CD4-positive, alpha-beta T cell (primary cell): ENCODE results near the gene MYB. TPM values are rescaled to one million over a fixed set of nuclear protein-coding genes. Genes with fewer than 3 reads are reported as not detected.

ENCODE experiments used
- ATAC-seq: fragments of 200-7000 bp; cut with Tn5 transposase; one replicate; pipeline ENCODE4 v1.10.0; 2022; ENCODE audit warnings: mild to moderate bottlenecking; ENCODE audit not compliant: poor library complexity
- CTCF ChIA-PET: fragments of 350-600 bp; sonication (Branson Sonifier 250); formaldehyde crosslinking; loops from one replicate; lab custom pipeline; 2021; ENCODE audit warnings: antibody characterized with exemption, inconsistent platforms; lab: Charles Lee
- POLR2A ChIA-PET: fragments of 350-600 bp; sonication (Branson Sonifier 250); formaldehyde crosslinking; loops from one replicate; lab custom pipeline; 2021; ENCODE audit warnings: antibody characterized with exemption, inconsistent platforms; lab: Charles Lee
- DNase-seq, 14 experiments: peaks; one replicate each; pipeline ENCODE4 v3.0.0-alpha.2; 2013 to 2020; ENCODE audit warnings: mixed read lengths in 2 of 14
- H3K27ac ChIP-seq, 2 donors: one replicate each; pipeline versions ENCODE4 v1.5.1 to v1.7.0; 2013; ENCODE audit warnings: low read length in 2 of 2, low read depth in 1 of 2, mild to moderate bottlenecking in 1 of 2
- H3K27me3 ChIP-seq, 2 experiments: 1 replicate in 1 of 2; 2 replicates in 1 of 2; pipeline versions ENCODE4 v1.6.1 to v1.7.0; 2013; ENCODE audit warnings: low read length in 2 of 2, control low read depth in 1 of 2, mild to moderate bottlenecking in 1 of 2, moderate library complexity in 1 of 2; ENCODE audit not compliant: insufficient read depth in 2 of 2, control insufficient read depth in 1 of 2
- H3K36me3 ChIP-seq: one replicate; pipeline ENCODE4 v1.6.1; 2013; ENCODE audit warnings: low read length, control low read depth; ENCODE audit not compliant: insufficient read depth
- H3K4me1 ChIP-seq: one replicate; pipeline ENCODE4 v1.6.1; 2013; ENCODE audit warnings: low read length, control low read depth; ENCODE audit not compliant: insufficient read depth
- H3K4me3 ChIP-seq: one replicate; pipeline ENCODE4 v1.5.1; 2013; ENCODE audit warnings: mild to moderate bottlenecking, low read length, moderate library complexity
- H3K9me3 ChIP-seq, 2 experiments: 1 replicate in 1 of 2; 2 replicates in 1 of 2; pipeline versions ENCODE4 v1.6.1 to v1.7.0; 2013; ENCODE audit warnings: low read length in 2 of 2, mild to moderate bottlenecking in 2 of 2, control low read depth in 1 of 2, moderate library complexity in 1 of 2; ENCODE audit not compliant: control insufficient read depth in 1 of 2, insufficient read depth in 1 of 2
- H3K27ac Mint-ChIP-seq: one replicate; pipeline ENCODE4 v1.8.0; 2020; ENCODE audit warnings: mixed read lengths
- H3K27me3 Mint-ChIP-seq: one replicate; pipeline ENCODE4 v1.8.0; 2021; ENCODE audit warnings: mixed read lengths
- H3K36me3 Mint-ChIP-seq: one replicate; pipeline ENCODE4 v1.8.0; 2021; ENCODE audit warnings: low read depth, mixed read lengths
- H3K4me1 Mint-ChIP-seq: one replicate; pipeline ENCODE4 v1.8.0; 2021; ENCODE audit warnings: low read depth, mixed read lengths
- H3K4me3 Mint-ChIP-seq: one replicate; pipeline ENCODE4 v1.8.0; 2020; ENCODE audit warnings: mild to moderate bottlenecking, mixed read lengths
- H3K9me3 Mint-ChIP-seq: one replicate; pipeline ENCODE4 v1.8.0; 2020; ENCODE audit warnings: mixed read lengths
- intact Hi-C, 2 experiments: fragments of 100-400 bp; cut with DNase I in 1 of 2; cut with micrococcal nuclease in 1 of 2; formaldehyde crosslinking; loops; one replicate each; pipeline versions ENCODE4 v1.15.1 to v1.9.0; 2023 to 2025; cut with DNase I, micrococcal nuclease
- total RNA-seq, 174 experiments: library from RNA in 2 of 174; stranded (reverse) in 2 of 174; gene quantifications; one replicate each; pipeline ENCODE4 v1.2.3 and lab custom pipeline; 2021 to 2026
- TF ChIP-seq, protein P1 (sequence below): fragments of 200-600 bp; IDR thresholded peaks from one replicate; pipeline ENCODE4 v1.8.0; 2022; ENCODE audit warnings: antibody characterized with exemption, mild to moderate bottlenecking

MYB gene
- total RNA-seq, 2 experiments from 2014 or later: 2.0 to 2.6 TPM

DNA sequence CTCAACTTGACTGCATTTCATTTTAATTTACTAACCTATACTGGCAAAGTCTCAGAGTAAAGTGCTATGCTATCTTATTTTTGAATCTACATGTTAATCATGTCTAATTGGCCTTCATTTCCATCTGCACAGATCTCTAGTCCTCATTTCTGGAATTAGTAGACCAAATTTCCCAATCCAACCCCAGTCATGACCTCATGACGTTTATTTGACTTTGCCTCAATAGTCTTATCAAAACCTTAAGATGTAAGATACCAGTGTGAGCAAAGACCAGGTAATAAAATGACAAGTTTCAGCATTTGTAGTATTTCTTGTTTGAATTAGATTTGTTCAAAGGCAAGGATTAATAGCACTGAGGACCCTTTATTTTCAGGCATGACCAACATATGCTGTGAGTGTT is 43.3 kb upstream of the MYB start:
- Histone ChIP-seq H3K4me1 (peaks cover 8% of the 10 kb centered on the region), H3K36me3 (no peaks in the 10 kb centered on the region), H3K9me3 (no peaks in the 10 kb centered on the region), H3K27ac (no peak overlapping the region), H3K27me3 (no peaks in the 10 kb centered on the region), H3K4me3 (no peak overlapping the region)
- Mint-ChIP-seq H3K9me3 (no peaks in the 10 kb centered on the region), H3K4me1 (peaks cover 30% of the 10 kb centered on the region), H3K27ac (no peak overlapping the region), H3K27me3 (no peaks in the 10 kb centered on the region), H3K4me3 (no peak overlapping the region), H3K36me3 (no peaks in the 10 kb centered on the region)
- DNase-seq: no peak
- TF ChIP-seq, protein P1, sequence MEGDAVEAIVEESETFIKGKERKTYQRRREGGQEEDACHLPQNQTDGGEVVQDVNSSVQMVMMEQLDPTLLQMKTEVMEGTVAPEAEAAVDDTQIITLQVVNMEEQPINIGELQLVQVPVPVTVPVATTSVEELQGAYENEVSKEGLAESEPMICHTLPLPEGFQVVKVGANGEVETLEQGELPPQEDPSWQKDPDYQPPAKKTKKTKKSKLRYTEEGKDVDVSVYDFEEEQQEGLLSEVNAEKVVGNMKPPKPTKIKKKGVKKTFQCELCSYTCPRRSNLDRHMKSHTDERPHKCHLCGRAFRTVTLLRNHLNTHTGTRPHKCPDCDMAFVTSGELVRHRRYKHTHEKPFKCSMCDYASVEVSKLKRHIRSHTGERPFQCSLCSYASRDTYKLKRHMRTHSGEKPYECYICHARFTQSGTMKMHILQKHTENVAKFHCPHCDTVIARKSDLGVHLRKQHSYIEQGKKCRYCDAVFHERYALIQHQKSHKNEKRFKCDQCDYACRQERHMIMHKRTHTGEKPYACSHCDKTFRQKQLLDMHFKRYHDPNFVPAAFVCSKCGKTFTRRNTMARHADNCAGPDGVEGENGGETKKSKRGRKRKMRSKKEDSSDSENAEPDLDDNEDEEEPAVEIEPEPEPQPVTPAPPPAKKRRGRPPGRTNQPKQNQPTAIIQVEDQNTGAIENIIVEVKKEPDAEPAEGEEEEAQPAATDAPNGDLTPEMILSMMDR: no peak
- ChIA-PET CTCF (no interaction called here), POLR2A (interaction anchor here (0.6 kb wide), 1 partner anchor 69 kb away, joined by 3 read pairs; no protein-coding TSS in a partner anchor)
- intact Hi-C loops: no loop called here
- ATAC-seq: no peak

DNA sequence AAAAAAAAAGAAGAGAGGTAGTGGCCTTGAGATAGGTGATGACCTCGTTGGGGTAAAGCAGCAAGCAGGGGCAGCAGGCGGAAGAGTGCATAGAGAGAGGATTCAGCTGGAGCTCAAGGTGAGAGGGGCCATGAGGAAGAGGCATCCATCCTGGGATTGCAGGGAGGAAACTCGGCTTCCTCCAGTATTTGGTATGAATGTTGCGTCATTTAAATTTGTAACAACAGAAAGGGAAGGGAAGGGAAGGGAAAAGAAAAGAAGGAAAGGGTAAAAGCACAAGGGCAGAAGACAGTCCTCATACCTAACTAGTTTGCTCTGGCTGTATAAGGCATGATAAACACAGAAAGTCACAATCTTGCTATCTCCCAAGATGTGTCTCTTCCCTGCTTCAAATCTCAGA is 39.9 kb upstream of the MYB start:
- H3K4me3 Mint-ChIP-seq: no peak overlapping the region
- peaks cover 39% of the 10 kb centered on the region for H3K4me1 Mint-ChIP-seq
- intact Hi-C loops: loop anchor here in 1 of 2 experiments (5.0 kb wide), 1 partner anchor 296 kb away; no protein-coding TSS in a partner anchor
- no peaks in the 10 kb centered on the region for H3K27me3 Mint-ChIP-seq
- Histone ChIP-seq H3K4me1 (no peaks in the 10 kb centered on the region), H3K4me3 (no peak overlapping the region), H3K27ac (no peak overlapping the region), H3K27me3 (no peaks in the 10 kb centered on the region), H3K36me3 (no peaks in the 10 kb centered on the region), H3K9me3 (no peaks in the 10 kb centered on the region)
- ATAC-seq (no peak), DNase-seq (no peak)
- no peaks in the 10 kb centered on the region for H3K9me3 Mint-ChIP-seq
- ChIA-PET POLR2A (interaction anchor here (1.8 kb wide), 1 partner anchor 53 kb away, joined by 7 read pairs; no protein-coding TSS in a partner anchor), CTCF (interaction anchor here (1.4 kb wide), 1 partner anchor 42 kb away, joined by 4 read pairs; no protein-coding TSS in a partner anchor)
- H3K27ac Mint-ChIP-seq: no peak overlapping the region
- TF ChIP-seq, protein P1: no peak
- H3K36me3 Mint-ChIP-seq: no peaks in the 10 kb centered on the region

DNA sequence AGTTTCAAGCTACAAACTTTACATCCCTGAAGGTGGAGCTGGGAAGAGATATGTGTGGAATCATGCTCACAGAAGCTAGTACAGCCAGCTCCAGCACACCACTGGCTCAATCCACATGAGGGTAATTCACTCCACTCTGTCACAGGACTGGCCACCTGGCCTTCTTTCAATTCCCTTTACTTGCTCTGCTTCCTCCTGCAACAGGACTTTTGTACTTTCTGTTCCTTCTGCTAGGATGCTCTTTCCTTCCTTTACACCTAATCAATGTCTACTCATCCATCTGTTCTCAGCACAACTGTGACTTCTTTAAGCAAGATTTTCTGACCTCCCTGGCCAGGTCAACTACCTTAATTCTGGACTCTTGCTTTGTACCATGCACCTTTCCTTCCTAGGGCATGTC is 39.4 kb upstream of the MYB start:
- Mint-ChIP-seq H3K27ac (no peak overlapping the region), H3K9me3 (no peaks in the 10 kb centered on the region), H3K36me3 (no peaks in the 10 kb centered on the region), H3K27me3 (no peaks in the 10 kb centered on the region), H3K4me1 (peaks cover 36% of the 10 kb centered on the region), H3K4me3 (no peak overlapping the region)
- Histone ChIP-seq H3K9me3 (no peaks in the 10 kb centered on the region), H3K27ac (no peak overlapping the region), H3K4me1 (no peaks in the 10 kb centered on the region), H3K27me3 (no peaks in the 10 kb centered on the region), H3K36me3 (no peaks in the 10 kb centered on the region), H3K4me3 (no peak overlapping the region)
- TF ChIP-seq, protein P1: no peak
- POLR2A ChIA-PET: interaction anchor here (1.8 to 3.1 kb wide), 2 partner anchors 54 to 87 kb away, joined by 7 to 15 read pairs; partner anchors contain the start of gene HBS1L
- ATAC-seq: no peak
- no peak for DNase-seq
- CTCF ChIA-PET: interaction anchor here (0.7 kb wide), 1 partner anchor 134 kb away, joined by 3 read pairs; no protein-coding TSS in a partner anchor
- intact Hi-C loops: loop anchor here in 1 of 2 experiments (5.0 kb wide), 1 partner anchor 296 kb away; no protein-coding TSS in a partner anchor
